Left ventricle myocardium inferior (tissue), 1 donor: ENCODE measurements around the gene CD47. TPM values are rescaled to one million over a fixed set of nuclear protein-coding genes. Genes with fewer than 3 reads are reported as not detected.

Experiments used
- DNase-seq: peaks from one replicate; pipeline ENCODE4 v3.0.0-alpha.2; 2020
- H3K27ac ChIP-seq: fragments of 200-600 bp; replicated peaks from 2 replicates; pipeline ENCODE4 v1.8.0; 2021
- H3K27me3 ChIP-seq: fragments of 200-600 bp; 2 replicates; pipeline ENCODE4 v1.8.0; 2021; ENCODE audit warnings: low read depth
- H3K36me3 ChIP-seq: fragments of 200-600 bp; 2 replicates; pipeline ENCODE4 v1.8.0; 2021
- H3K4me1 ChIP-seq: fragments of 200-600 bp; 2 replicates; pipeline ENCODE4 v1.8.0; 2021
- H3K4me3 ChIP-seq: fragments of 200-600 bp; 2 replicates; pipeline ENCODE4 v1.8.0; 2021; ENCODE audit warnings: mild to moderate bottlenecking, moderate library complexity
- H3K9me3 ChIP-seq: fragments of 200-600 bp; replicated peaks from 2 replicates; pipeline ENCODE4 v1.8.0; 2021
- CTCF ChIP-seq: fragments of 200-600 bp; IDR thresholded peaks from 2 replicates; pipeline ENCODE4 v1.8.0; 2021; ENCODE audit warnings: antibody characterized with exemption, mild to moderate bottlenecking, borderline replicate concordance
- intact Hi-C: fragments of 100-400 bp; cut with micrococcal nuclease; formaldehyde crosslinking; loops from one replicate; pipeline ENCODE4 v1.11.0; 2022
- total RNA-seq: library from RNA; stranded (reverse); fragmentation: NEBNext Ultra II Directional; extraction: Animal tissue kit (Norgen Biotek cat#: 25700); gene quantifications from one replicate; pipeline ENCODE4 v1.2.1, GENCODE V29; 2021
- donor health status: DM: no; HTN: yes; CAD: no; lungs with severe emphysema.

CD47 gene
- total RNA-seq, 1 donor from 2014 or later: 35.9 TPM

- no peak for TF ChIP-seq CTCF
- no peak overlapping the region for H3K4me3 ChIP-seq
- H3K27me3 ChIP-seq: no peaks in the 10 kb centered on the region
- intact Hi-C loops: no loop called here
- DNase-seq: no peak
- no peak overlapping the region for H3K27ac ChIP-seq
- no peaks in the 10 kb centered on the region for H3K36me3 ChIP-seq
- H3K9me3 ChIP-seq: no peaks in the 10 kb centered on the region
- peaks cover 67% of the 10 kb centered on the region for H3K4me1 ChIP-seq
These were observed 5.5 kb downstream of the CD47 start for GRCh38 chr3:108085370-108085769.

- DNase-seq: no peak
- no peak for TF ChIP-seq CTCF
- intact Hi-C loops: no loop called here
- Histone ChIP-seq H3K4me1 (peaks cover 38% of the 10 kb centered on the region), H3K27me3 (no peaks in the 10 kb centered on the region), H3K36me3 (peaks cover 19% of the 10 kb centered on the region), H3K9me3 (no peaks in the 10 kb centered on the region), H3K4me3 (no peak overlapping the region), H3K27ac (no peak overlapping the region)
These were observed 11.0 kb downstream of the CD47 start for GRCh38 chr3:108079877-108080276.

- H3K4me1 ChIP-seq: peaks cover 31% of the 10 kb centered on the region
- H3K27me3 ChIP-seq: no peaks in the 10 kb centered on the region
- H3K27ac ChIP-seq: no peak overlapping the region
- DNase-seq: no peak
- intact Hi-C loops: no loop called here
- no peaks in the 10 kb centered on the region for H3K9me3 ChIP-seq
- no peak for TF ChIP-seq CTCF
- H3K4me3 ChIP-seq: no peak overlapping the region
- peaks cover 19% of the 10 kb centered on the region for H3K36me3 ChIP-seq
These were observed 11.8 kb downstream of the CD47 start for GRCh38 chr3:108079043-108079442.

GRCh38 chr3:108076564-108076963 is 14.3 kb downstream of the CD47 start:
- H3K36me3 ChIP-seq: peaks cover 19% of the 10 kb centered on the region
- H3K9me3 ChIP-seq: no peaks in the 10 kb centered on the region
- TF ChIP-seq CTCF: no peak
- intact Hi-C loops: no loop called here
- no peaks in the 10 kb centered on the region for H3K27me3 ChIP-seq
- no peak overlapping the region for H3K27ac ChIP-seq
- no peak overlapping the region for H3K4me3 ChIP-seq
- H3K4me1 ChIP-seq: peaks cover 13% of the 10 kb centered on the region
- no peak for DNase-seq

GRCh38 chr3:108073764-108074431 is 16.9 kb downstream of the CD47 start:
- intact Hi-C loops: no loop called here
- Histone ChIP-seq H3K4me3 (no peak overlapping the region), H3K4me1 (peaks cover 11% of the 10 kb centered on the region), H3K9me3 (no peaks in the 10 kb centered on the region), H3K27ac (no peak overlapping the region), H3K36me3 (peaks cover 19% of the 10 kb centered on the region), H3K27me3 (no peaks in the 10 kb centered on the region)
- DNase-seq: no peak
- TF ChIP-seq CTCF: no peak
